IPS-15b (cell line): ENCODE data around the gene TPGS2.

Experiments used
- H3K27me3 ChIP-seq: one replicate; pipeline ENCODE4 v1.6.1; 2013; ENCODE audit warnings: low read length; ENCODE audit not compliant: control insufficient read depth, insufficient read depth
- H3K36me3 ChIP-seq: one replicate; pipeline ENCODE4 v1.6.1; 2013; ENCODE audit warnings: low read length; ENCODE audit not compliant: control insufficient read depth, insufficient read depth
- H3K4me1 ChIP-seq: one replicate; pipeline ENCODE4 v1.6.1; 2013; ENCODE audit warnings: mild to moderate bottlenecking, low read length; ENCODE audit not compliant: control insufficient read depth, insufficient read depth
- H3K4me3 ChIP-seq: one replicate; pipeline ENCODE4 v1.5.1; 2013; ENCODE audit warnings: low read depth, low read length
- H3K9ac ChIP-seq: one replicate; pipeline ENCODE4 v1.6.1; 2013; ENCODE audit warnings: low read depth, mild to moderate bottlenecking, low read length
- H3K9me3 ChIP-seq: one replicate; pipeline ENCODE4 v1.6.1; 2013; ENCODE audit warnings: mild to moderate bottlenecking, low read length; ENCODE audit not compliant: control insufficient read depth, insufficient read depth

The TPGS2 gene

GRCh38 chr18:36843784-36844183 is 15.0 kb upstream of the TPGS2 start:
- H3K27me3 ChIP-seq = no peaks in the 10 kb centered on the region
- H3K9me3 ChIP-seq = no peaks in the 10 kb centered on the region
- no peaks in the 10 kb centered on the region for H3K4me1 ChIP-seq
- no peaks in the 10 kb centered on the region for H3K36me3 ChIP-seq
- no peak overlapping the region for H3K9ac ChIP-seq
- no peak overlapping the region for H3K4me3 ChIP-seq

- Histone ChIP-seq H3K4me3 (no peak overlapping the region), H3K27me3 (no peaks in the 10 kb centered on the region), H3K9ac (no peak overlapping the region), H3K36me3 (no peaks in the 10 kb centered on the region), H3K9me3 (no peaks in the 10 kb centered on the region), H3K4me1 (no peaks in the 10 kb centered on the region)
These were observed 14.4 kb upstream of the TPGS2 start for GRCh38 chr18:36843199-36843598.

- H3K9me3 ChIP-seq = no peaks in the 10 kb centered on the region
- no peak overlapping the region for H3K9ac ChIP-seq
- H3K4me1 ChIP-seq = no peaks in the 10 kb centered on the region
- H3K27me3 ChIP-seq = no peaks in the 10 kb centered on the region
- no peaks in the 10 kb centered on the region for H3K36me3 ChIP-seq
- no peak overlapping the region for H3K4me3 ChIP-seq
These were observed 11.0 kb upstream of the TPGS2 start for GRCh38 chr18:36839835-36840234.

DNA sequence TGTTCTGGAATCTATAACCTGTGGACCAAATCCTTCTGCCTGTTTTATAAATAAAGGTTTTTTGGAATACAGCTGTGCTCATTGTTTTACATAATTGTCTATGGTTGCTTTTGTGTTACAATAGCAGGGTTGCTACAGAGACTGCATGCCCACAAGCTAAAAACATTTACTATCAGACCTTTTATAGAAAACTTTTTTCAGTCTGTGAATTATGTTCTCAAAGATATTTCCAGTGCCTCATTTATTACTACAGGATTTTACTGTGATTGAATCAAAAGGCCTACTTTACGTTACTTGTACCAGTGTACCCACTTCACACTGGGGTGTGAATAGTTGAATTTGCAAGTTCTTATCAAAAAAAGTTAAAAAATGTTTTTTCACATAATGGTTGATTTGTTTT is 7.1 kb upstream of the TPGS2 start:
- Histone ChIP-seq H3K9ac (no peak overlapping the region), H3K4me3 (no peak overlapping the region), H3K27me3 (no peaks in the 10 kb centered on the region), H3K36me3 (no peaks in the 10 kb centered on the region), H3K4me1 (no peaks in the 10 kb centered on the region), H3K9me3 (no peaks in the 10 kb centered on the region)

DNA sequence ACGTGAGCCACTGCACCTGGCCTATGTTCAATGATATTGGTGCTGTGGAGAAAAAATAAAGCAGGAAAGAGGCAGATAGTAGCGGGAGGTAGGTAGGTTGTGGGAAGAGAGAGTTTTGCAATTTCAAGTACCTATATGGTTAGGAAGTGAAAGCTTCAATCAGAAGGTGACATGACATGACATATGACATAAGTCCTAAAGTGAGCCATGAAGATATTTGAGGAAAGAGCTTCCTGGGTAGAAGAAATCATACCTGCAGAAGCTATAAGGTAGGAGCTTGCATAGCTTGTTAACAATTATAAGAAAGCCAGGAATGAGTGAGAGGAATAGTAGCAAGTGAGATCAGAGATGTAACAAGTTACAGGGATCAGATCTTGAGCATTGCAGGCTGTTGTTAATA is 4.3 kb upstream of the TPGS2 start:
- H3K9ac ChIP-seq = no peak overlapping the region
- no peaks in the 10 kb centered on the region for H3K27me3 ChIP-seq
- H3K4me1 ChIP-seq = peaks cover 2% of the 10 kb centered on the region
- H3K4me3 ChIP-seq = no peak overlapping the region
- no peaks in the 10 kb centered on the region for H3K36me3 ChIP-seq
- no peaks in the 10 kb centered on the region for H3K9me3 ChIP-seq

DNA sequence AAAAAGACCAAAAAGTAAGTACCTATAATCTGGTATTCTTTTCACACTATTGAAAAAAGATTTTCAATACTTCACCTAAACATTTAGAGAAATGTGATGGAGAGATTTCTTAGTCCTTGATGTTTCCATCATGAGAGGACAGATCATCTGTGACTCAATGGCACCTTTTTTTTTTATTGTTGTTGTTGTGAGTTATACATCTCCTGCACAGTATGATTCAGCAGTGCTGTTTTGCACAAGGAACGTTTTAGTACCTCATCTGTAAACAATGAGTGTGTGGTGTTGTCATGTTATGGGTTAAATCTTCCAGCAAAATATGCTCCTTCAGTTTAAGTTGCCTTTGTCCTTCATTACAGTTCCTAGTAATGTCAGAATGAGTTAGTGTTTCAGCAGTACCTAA is 2.3 kb upstream of the TPGS2 start:
- no peaks in the 10 kb centered on the region for H3K36me3 ChIP-seq
- H3K9ac ChIP-seq = no peak overlapping the region
- H3K27me3 ChIP-seq = no peaks in the 10 kb centered on the region
- peaks cover 2% of the 10 kb centered on the region for H3K4me1 ChIP-seq
- H3K4me3 ChIP-seq = no peak overlapping the region
- H3K9me3 ChIP-seq = no peaks in the 10 kb centered on the region

GRCh38 chr18:36830158-36830495 is 1.3 kb upstream of the TPGS2 start:
- H3K27me3 ChIP-seq = no peaks in the 10 kb centered on the region
- no peaks in the 10 kb centered on the region for H3K9me3 ChIP-seq
- no peak overlapping the region for H3K9ac ChIP-seq
- H3K4me3 ChIP-seq = peak overlapping the region; percentile 96
- H3K36me3 ChIP-seq = no peaks in the 10 kb centered on the region
- peaks cover 2% of the 10 kb centered on the region for H3K4me1 ChIP-seq

DNA sequence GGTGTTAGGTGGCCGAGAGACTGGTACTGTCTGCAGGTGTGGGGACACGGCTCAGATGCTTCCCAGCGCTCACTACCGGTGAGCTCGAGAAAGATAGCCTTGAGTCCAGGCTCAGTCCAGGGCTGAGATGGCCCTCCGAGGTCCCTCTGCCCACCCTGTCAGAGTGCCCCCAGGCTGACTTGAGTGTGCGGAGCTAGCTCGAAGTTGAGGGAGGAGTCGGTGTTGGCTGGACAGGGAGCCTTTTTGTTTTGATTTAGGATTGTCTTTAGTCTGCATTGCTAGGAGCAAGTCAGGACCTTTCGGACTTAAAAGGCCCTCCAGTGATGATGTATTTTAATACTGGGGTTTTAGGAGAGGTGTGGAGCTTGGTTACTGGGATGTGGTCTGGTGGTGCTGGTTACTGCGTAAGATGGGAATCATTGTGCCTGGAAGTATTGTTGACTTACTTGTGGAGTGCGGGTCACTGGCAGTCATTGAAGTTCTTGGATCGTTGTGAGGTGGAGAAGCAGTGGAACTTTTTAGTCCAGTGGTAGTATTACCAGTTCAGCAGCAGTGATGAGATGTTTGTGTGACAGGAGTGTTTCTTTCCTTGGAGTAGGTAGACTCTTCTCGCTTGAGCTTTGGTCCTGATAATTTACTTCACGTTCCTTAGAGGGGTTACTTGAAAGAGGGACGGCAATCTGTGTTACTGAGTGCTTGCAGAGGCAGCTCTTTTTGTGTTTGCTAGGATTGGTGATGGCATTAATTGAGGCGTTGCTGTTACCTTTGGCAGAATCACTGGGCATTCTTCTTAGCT is 758 bp upstream of the TPGS2 start:
- Histone ChIP-seq H3K4me1 (peaks cover 2% of the 10 kb centered on the region), H3K27me3 (no peaks in the 10 kb centered on the region), H3K36me3 (no peaks in the 10 kb centered on the region), H3K4me3 (peak overlapping the region; percentile 96), H3K9me3 (no peaks in the 10 kb centered on the region), H3K9ac (peak overlapping the region; percentile 72)

DNA sequence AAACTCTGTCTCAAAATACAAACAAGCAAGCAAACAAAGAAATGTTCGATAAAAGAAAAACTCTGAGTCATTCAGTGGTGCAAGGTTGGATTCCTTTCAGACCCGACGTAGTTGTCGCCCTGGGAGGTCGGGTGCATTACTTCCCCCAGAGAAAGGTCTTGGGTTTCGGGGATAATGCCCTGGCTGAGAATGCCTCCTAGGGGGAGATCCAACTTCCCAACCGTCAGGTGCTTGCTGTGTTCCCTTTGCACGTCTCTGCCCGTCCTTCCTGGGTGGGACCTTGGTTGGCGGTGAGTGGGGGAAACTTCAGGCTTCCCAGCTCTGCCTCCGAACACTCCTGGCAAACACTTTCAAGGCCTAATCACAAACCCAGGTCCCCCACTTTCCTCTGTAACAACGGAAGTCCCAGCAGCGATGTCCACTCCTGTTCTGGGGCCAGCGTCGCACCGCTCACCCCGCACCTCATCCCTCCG is 609 bp downstream of the TPGS2 start:
- Histone ChIP-seq H3K4me1 (peaks cover 2% of the 10 kb centered on the region), H3K9ac (peak overlapping the region; percentile 84), H3K4me3 (peak overlapping the region; percentile 96), H3K36me3 (no peaks in the 10 kb centered on the region), H3K9me3 (no peaks in the 10 kb centered on the region), H3K27me3 (no peaks in the 10 kb centered on the region)

GRCh38 chr18:36826556-36826955 is 2.2 kb downstream of the TPGS2 start:
- Histone ChIP-seq H3K27me3 (no peaks in the 10 kb centered on the region), H3K36me3 (no peaks in the 10 kb centered on the region), H3K9ac (no peak overlapping the region), H3K4me3 (no peak overlapping the region), H3K4me1 (peaks cover 2% of the 10 kb centered on the region), H3K9me3 (no peaks in the 10 kb centered on the region)

- Histone ChIP-seq H3K9me3 (no peaks in the 10 kb centered on the region), H3K36me3 (no peaks in the 10 kb centered on the region), H3K4me3 (no peak overlapping the region), H3K4me1 (peaks cover 2% of the 10 kb centered on the region), H3K9ac (no peak overlapping the region), H3K27me3 (no peaks in the 10 kb centered on the region)
These were observed 3.3 kb downstream of the TPGS2 start for GRCh38 chr18:36825526-36825925.

DNA sequence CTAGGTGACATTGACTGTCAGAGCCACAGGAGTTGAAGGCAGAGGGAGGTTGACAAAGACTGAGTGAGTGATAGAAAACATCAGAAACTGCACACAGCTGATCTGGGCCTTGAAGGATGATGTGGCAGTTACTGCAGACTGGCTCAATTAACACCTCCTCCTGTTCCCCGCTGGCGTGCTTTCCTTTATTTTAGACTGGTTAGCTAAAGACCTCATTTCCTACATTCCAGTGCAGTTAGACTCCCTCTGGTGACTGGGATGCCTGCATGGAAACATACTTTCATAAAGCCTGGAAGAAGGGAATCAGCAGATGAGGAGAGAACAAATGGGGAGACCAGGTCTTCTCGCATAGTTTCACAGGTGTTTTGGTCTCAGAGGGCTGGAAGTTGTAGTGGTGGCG is 7.1 kb downstream of the TPGS2 start:
- Histone ChIP-seq H3K4me1 (no peaks in the 10 kb centered on the region), H3K4me3 (no peak overlapping the region), H3K36me3 (no peaks in the 10 kb centered on the region), H3K9me3 (no peaks in the 10 kb centered on the region), H3K9ac (no peak overlapping the region), H3K27me3 (no peaks in the 10 kb centered on the region)
